ENCODE measurements around the gene SLX4IP. TPM values are rescaled to one million over a fixed set of nuclear protein-coding genes. Genes with fewer than 3 reads are reported as not detected.

SLX4IP gene
- total and polyA plus RNA-seq, 7 donors, result 0.20 to 1.9 (median 0.86) TPM

- Histone ChIP-seq H3K27me3 (ENCODE audit: insufficient read depth in 3 of 3, low read length in 2 of 3) (no peaks in the 10 kb centered on the region), H3K9me3 (no peaks in the 10 kb centered on the region), H3K27ac (peak overlapping the region; percentile 66), H3K4me3 (peak overlapping the region; percentile 39), H3K36me3 (ENCODE audit: insufficient read depth in 1 of 2, low read depth in 1 of 2) (no peaks in the 10 kb centered on the region), H3K4me1 (peaks cover 37% of the 10 kb centered on the region)
- intact Hi-C loops (cut with DNase I), result no loop called here
- peak; percentile 82 to 84 for DNase-seq
- 7 to 22% (median 7%) methylated on average over 5 of the region's 5 CpGs for WGBS, 3 donors
- no peak for TF ChIP-seq CTCF (IDR thresholded peaks at IDR 0.05)
- peak; percentile 97 to 98 (median 97) for ATAC-seq
Observed at GRCh38 chr20:10511509-10512251, 76.6 kb downstream of the SLX4IP start.

- Histone ChIP-seq H3K27me3 (ENCODE audit: insufficient read depth in 3 of 3, low read length in 2 of 3) (no peaks in the 10 kb centered on the region), H3K36me3 (ENCODE audit: insufficient read depth in 1 of 2, low read depth in 1 of 2) (no peaks in the 10 kb centered on the region), H3K4me3 (no peak overlapping the region), H3K9me3 (no peaks in the 10 kb centered on the region), H3K27ac (no peak overlapping the region), H3K4me1 (peaks cover 35% of the 10 kb centered on the region)
- intact Hi-C loops (cut with DNase I), result no loop called here
- WGBS, 3 donors, result 66 to 78% (median 72%) methylated on average over 2 of the region's 2 CpGs
- DNase-seq (no peak), ATAC-seq (no peak)
- TF ChIP-seq CTCF (IDR thresholded peaks at IDR 0.05), result no peak
Observed at GRCh38 chr20:10513061-10513460, 78.0 kb downstream of the SLX4IP start.

DNA sequence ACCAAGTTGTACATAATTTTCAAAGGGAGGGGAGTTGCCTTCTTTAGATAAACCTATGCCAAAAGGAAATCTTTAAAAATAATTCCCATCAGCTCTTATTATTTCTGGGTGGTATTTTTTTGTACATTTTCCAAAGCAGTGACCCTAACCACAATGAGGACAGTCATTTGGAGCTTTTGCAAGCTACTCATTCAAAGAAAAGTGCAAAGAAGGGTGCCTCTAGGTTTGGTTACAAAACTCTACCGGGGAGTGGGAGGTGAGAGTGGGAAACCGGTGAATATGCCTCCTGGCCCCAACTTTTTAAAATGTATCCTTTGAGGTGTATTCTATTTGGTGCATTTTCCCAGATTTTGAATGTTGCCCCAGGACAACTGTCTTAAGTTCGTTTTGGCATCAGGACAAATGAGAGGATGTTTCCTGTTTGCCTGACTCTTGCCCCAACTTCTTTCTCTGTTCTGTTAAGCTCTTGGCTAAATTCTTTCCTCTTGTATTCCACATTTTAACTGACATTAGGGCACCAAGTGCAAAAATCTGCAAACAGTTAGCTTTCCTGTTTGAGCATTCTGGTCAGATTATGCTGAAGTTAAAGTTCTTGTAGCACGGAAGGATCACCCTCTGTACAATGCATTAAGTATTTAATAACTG is 78.9 kb downstream of the SLX4IP start:
- Histone ChIP-seq H3K4me3 (no peak overlapping the region), H3K9me3 (no peaks in the 10 kb centered on the region), H3K36me3 (ENCODE audit: insufficient read depth in 1 of 2, low read depth in 1 of 2) (no peaks in the 10 kb centered on the region), H3K27me3 (ENCODE audit: insufficient read depth in 3 of 3, low read length in 2 of 3) (no peaks in the 10 kb centered on the region), H3K4me1 (peaks cover 25% of the 10 kb centered on the region), H3K27ac (no peak overlapping the region)
- intact Hi-C loops (cut with DNase I), result no loop called here
- no peak for TF ChIP-seq CTCF (IDR thresholded peaks at IDR 0.05)
- 56 to 64% (median 57%) methylated on average over 4 of the region's 4 CpGs for WGBS, 3 donors
- DNase-seq (no peak), ATAC-seq (no peak)

DNA sequence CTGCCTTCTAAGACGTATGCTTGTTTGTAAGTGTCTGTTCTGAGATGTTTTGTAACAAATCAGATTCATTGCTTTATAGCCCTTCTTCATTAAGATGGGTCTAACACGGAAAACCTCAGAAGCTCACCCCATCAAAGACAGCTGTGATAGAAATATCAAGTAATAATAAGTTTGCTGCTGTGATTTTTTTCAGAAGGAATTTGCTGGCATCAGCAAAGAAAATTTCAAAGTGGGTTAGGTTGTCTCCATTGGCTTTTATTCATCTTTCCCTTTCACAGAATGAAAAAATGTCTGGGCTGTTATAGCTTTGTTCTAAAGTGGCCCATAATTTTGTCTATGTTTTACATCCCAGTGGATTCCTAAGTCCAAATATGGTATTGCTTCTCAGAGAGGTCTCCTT is 81.4 kb downstream of the SLX4IP start:
- WGBS, 3 donors, result 39 to 67% (median 55%) methylated on average over 2 of the region's 2 CpGs
- TF ChIP-seq CTCF (IDR thresholded peaks at IDR 0.05), result no peak
- no peaks in the 10 kb centered on the region for H3K9me3 ChIP-seq

More for the DNA sequence above, 81.4 kb downstream of the SLX4IP start:
- ATAC-seq (no peak), DNase-seq (no peak)
- Histone ChIP-seq H3K4me3 (no peak overlapping the region), H3K27me3 (ENCODE audit: insufficient read depth in 3 of 3, low read length in 2 of 3) (no peaks in the 10 kb centered on the region), H3K4me1 (peaks cover 20% of the 10 kb centered on the region), H3K36me3 (ENCODE audit: insufficient read depth in 1 of 2, low read depth in 1 of 2) (no peaks in the 10 kb centered on the region), H3K27ac (no peak overlapping the region)
- intact Hi-C loops (cut with DNase I), result no loop called here
